ENCODE measurements around the gene SLC35B3. TPM values are rescaled to one million over a fixed set of nuclear protein-coding genes. Genes with fewer than 3 reads are reported as not detected.
"Not testable (repeated sequence)": the region's sequence is repeated elsewhere in the genome, so short reads cannot be mapped to it uniquely, and the experiment has no call there.

Gene SLC35B3
- total RNA-seq, result 5.7 TPM

DNA sequence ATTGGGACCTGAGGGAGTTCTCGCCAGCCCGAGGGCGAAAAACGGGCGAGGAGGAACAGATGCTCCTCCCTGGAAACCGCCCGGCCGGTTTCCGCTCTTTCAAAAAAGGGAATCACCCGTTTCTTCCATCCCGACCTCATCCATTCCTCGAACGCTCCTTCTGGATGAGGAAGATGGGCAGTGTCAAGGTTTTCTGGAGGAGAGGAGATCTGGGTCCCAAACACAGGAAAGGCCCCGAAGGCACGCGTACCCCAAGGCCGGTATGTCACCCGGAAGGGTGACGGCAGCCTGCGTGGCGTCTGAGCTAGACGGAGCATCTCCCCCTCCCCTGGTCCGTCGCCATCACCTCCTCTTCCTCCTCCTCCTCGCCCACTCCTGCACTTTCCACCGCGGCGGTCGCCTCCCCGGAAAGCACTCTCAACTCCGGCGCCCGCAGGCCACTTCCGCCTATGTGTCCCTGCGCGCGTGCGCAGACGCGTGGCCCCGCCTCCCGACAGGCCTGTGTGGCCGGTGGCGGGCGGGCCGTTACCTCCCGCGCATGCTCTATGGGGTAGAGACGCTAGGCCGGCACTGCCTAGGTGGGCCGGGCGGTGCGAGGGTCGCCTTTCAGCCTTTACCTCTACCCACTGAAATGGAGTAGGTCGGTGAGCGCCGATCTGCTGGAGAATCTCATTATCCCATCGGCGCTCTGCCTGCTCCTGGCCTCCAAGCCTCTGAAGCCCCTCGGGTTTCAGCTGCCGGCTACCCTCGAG lies at the start of gene SLC35B3:
Gene SLC35B3, minus strand, starts transcription at position 453 of the 752 bp plus-strand sequence.
- peak; percentile 93 to 97 (median 97) for DNase-seq (ENCODE audit: low read depth in 2 of 3, low spot score in 2 of 3)

DNA sequence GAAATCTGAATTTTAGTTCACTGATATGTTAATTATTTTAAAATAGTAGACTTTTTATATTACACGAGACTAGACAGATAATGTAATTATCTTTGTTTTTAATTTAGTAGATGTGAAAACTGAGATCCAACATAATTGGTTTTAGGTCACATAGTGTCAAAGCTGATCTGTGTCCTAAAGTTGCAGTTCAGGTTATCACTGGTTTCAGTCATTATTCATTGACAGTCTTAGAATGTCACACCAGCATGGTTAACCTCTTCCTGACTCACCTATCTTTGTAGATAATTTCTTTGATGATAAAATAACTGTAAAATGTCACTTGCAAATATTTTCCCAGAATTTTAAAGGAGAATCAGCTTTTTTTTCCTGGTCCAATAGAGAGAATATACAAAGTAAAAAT lies 48.3 kb upstream of the SLC35B3 start:
- DNase-seq (ENCODE audit: low read depth in 2 of 3, low spot score in 2 of 3), result no peak

DNA sequence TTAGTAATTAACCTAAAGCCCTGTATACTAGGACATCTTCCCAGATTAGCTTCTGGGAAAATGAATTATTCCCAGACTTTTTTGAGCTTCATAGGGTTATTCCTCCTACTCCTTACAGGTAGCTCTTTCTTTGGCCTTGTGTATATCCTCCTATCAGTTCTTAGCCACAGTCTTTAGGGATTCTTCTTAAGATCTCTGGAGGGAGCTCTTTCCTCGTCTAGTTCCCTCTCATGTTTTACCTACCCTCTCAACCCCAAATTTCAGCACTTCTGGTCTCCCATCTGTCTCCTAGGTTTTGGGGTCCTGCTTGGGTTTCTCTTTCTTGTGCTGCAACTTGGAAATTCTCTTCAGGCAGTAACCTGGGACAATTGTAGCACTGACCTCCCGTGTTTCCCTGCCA lies 46.4 kb upstream of the SLC35B3 start:
- no peak for DNase-seq (ENCODE audit: low read depth in 2 of 3, low spot score in 2 of 3)

DNA sequence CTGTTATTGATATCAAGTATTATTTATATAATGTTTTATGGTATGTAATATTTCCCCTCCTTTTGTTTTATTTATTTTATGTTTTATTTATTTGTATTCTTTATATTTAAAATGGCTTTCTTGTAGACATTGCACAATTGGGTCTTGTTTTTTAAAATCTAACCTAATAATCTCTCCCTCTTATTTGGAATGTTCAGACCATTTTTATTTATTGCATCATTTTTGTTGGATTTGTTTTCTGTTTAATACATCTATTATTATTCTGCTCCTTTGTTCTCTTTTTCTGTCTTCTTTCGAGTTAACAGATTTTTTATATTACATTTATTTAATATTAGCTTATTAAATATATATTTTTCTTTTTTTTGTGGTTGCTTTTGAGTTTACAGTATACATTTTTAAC lies 43.1 kb upstream of the SLC35B3 start:
- no peak for DNase-seq (ENCODE audit: low read depth in 2 of 3, low spot score in 2 of 3)

DNA sequence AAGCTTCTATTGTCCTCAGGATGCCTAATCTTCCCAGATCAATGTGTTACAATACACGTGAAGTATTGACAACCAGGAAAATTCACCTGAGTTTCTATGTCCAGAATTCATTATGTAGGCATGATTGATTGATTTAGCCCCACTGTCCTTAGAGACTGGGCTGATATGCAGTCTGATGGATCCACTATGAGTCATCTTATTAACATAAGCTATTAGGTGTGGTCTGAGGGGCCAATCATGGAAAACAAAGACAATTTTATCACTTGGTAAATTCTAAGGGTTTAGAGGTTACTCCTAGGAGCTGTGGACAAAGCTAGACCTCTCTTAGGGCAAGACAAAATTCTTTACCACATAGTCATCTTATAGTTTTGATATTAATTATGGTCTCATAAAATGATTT lies 41.3 kb upstream of the SLC35B3 start:
- no peak for DNase-seq (ENCODE audit: low read depth in 2 of 3, low spot score in 2 of 3)

DNA sequence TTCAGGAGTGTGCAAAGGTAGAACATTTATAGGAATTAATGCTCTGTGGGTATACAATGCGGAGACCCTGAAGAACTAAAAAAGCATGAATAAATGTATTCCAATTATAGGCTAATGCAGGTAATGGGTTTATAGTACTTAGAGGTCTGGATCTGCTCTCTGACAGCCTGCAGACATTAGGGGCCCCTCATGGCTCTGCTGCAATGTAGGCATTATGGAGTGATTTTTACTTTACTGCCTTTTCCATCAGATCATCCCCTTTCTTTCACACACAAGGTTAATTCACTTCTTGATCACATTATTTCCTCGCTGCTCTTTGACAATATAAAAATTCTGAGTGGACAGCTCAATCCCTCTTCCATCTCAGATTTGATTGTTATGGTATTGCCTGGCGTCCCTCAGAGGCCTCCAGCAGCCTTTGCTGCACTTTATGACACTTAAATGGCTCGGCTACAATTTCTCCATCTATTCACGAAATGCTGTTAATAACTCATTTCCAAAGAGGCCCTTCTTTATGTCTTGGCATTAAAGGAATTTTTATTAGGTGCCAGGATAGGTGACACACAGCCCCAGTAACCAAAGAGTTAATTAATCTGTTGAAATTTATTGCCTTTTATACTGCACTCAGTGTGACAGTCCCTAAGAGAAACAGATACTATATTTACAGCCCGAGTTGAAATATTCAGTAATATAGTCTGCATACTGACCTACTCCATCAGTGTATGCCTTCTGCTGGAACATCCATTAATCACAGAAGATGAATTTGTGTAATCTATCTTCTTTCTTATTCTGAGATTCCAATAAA lies 33.4 kb upstream of the SLC35B3 start:
- no peak for DNase-seq (ENCODE audit: low read depth in 2 of 3, low spot score in 2 of 3)

DNA sequence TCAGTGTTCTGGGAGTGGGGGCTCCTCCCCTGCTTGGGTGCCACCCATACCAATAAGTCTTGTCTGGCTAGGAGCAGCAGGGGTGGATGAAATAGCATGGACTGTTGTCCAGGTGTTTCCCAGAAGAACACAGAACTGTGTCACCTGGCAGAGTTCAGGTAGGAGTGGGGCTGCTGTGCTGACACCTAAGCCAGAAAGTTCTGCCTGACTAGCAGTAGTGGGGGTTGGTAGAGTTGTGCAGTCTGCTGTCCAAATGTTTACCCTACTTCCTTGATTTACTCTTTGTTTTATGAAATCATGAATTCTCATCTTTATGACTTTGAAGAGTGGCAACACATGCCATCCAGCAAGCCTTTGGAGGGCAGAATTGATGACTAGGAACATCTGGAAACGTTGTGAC lies 27.3 kb upstream of the SLC35B3 start:
- no peak for DNase-seq (ENCODE audit: low read depth in 2 of 3, low spot score in 2 of 3)

DNA sequence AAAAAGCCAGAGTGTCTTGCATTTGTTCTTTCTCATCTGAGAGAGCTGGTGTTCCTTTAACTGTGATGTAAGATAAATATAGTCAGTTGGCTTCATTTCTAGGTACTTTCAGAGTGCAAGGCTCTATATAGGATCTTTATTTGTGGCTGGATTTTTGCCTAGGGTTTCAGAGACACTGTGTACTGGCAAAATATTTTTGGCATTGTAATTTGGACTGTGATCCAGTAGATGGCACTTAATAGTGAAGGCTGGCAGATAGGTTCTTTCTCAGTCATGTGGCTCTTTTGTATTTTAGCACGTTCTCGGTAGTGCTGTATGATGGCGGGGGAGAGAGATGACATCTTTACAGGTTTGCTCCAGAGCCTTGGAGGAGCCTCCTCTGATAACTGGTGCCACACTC lies 26.8 kb upstream of the SLC35B3 start:
- no peak for DNase-seq (ENCODE audit: low read depth in 2 of 3, low spot score in 2 of 3)

DNA sequence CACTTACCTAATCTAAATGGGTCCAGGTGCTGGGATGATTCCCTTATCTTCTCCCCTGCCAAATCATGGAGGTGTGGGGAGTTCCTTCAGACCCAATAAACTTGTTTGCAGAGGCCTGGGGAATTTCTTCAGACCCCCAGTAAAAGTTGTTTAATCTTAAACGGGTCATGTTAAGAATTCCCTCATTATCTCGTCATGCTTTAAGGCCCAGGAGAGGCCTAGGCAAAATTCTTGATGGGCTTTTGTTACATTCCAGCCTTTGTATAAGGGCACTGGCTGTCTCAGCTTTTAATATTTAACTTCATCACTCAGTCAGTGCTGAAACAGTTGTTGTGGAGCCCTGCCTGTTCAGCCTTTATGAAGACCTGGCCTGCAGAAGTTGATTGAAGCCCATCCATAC lies 11.0 kb upstream of the SLC35B3 start:
- no peak for DNase-seq (ENCODE audit: low read depth in 2 of 3, low spot score in 2 of 3)

DNA sequence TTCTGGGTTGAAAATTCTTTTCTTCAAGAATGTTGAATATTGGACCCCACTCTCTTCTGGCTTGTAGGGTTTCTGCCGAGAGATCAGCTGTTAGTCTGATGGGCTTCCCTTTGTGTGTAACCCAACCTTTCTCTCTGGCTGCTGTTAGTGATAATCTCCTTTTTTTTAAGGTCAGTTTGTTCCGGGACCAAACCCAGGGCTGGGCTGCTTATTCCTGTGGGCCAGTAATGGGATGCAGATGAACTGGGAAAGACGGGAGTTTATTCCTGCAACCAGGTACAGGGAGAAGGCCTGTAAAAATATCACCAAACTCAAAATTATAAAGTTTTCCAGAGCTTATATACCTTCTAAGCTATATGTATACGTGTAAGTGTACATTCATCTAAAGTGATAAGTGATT lies 10.6 kb upstream of the SLC35B3 start:
- not testable (repeated sequence) for DNase-seq (ENCODE audit: low read depth in 2 of 3, low spot score in 2 of 3)

DNA sequence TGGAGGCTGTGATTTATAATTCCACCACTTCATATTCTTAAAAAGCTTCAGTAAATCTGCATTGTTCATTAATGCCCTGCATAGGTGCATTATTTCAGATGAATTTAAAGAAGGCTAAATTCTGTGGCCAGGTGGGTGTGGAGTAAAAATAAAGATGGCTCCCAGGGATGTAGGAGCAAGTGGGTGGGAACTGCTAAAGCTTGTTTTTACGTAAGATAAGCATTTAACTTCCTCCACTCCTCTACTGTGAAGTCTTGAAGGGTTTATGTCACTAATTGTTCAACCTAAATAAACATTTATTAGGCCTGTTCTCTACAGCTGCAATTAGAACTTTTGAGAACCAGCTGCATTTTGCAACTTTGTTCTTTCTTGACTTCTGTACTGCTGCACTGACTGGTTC lies 6.8 kb upstream of the SLC35B3 start:
- DNase-seq (ENCODE audit: low read depth in 2 of 3, low spot score in 2 of 3), result no peak

DNA sequence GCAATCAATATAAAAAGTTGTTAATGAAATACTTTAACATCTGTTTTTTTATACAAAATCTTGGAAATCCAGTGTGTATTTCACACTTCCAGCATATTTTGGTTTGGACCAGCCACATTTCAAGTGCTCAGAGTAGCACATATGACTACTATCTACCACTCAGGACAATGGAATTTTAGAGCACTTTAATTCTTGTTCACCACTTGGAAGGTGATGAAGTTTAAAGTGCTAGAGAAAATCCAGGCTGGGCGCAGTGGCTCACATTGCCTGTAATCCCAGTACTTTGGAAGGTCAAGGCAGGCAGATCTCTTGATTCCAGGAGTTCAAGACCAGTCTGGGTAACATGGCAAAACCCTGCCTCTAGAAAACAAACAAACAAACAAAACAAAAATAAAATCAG lies 6.1 kb upstream of the SLC35B3 start:
- no peak for DNase-seq (ENCODE audit: low read depth in 2 of 3, low spot score in 2 of 3)

DNA sequence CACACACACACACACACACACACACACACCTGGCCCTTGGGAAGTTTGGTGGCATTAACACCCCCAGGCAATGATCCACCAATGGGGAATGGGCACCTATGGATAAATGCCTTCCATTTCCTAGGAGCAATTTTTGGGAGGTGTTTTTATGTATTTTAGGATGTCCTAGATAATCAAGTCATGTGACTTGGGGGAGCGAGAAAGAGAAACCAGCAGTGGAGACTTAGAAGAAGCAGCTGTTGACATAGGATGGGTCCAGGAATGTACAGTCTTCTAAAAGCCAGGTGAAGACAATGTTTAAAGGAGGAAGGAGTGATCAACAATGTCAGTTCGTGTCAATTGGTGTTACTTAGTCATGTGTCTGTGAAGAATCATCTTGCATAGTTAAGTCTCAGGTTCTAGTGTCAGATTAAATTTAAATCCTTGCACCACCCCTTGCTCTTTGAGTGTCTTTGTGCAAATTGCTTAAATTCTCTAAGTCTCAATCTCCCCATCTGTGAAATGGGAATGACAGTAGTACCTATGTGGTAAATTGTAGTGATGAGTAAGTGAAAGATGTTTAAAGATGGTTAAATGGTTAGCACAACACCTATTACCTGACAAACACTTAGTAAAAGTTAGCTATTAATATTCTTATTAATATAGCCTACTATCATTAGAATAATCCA lies 4.4 kb upstream of the SLC35B3 start:
- no peak for DNase-seq (ENCODE audit: low read depth in 2 of 3, low spot score in 2 of 3)

DNA sequence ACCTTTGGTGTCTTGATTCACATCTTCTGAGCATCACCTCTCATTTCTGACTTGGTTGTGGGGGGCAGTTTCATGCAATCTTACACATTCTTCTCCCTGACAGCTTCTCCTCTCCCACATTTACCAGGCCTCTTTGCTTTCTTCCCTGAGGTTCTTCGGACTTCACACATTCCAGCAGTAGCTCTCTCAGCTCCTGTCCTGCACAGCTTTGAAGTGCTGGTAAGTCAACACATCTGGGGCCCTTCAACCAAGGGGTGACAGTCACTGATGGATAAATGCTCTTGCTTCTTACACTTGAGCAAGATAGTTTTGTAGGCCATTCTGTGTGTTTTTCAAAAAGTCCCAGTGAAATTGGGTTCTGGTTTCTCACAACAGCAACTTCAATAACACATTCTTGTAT lies 2.5 kb upstream of the SLC35B3 start:
- no peak for DNase-seq (ENCODE audit: low read depth in 2 of 3, low spot score in 2 of 3)

DNA sequence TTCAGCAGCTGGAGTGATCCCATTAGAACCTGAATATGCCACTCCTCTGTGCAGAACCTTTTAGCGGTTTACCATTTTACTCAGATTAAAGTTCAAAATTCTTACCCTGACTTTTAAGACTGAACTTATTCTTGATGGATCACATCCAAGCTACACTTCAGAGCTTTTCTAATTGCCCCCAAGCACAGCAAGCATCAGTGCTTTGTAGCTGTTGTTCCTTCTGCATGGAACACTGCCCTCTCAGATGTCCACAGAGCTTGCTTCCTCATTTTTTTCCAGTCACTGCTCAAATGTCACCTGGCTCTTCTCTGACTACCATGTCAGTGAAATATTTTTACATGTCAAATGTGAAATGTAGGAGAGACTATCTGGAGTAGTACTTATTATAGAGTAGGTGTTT lies 1.6 kb upstream of the SLC35B3 start:
- DNase-seq (ENCODE audit: low read depth in 2 of 3, low spot score in 2 of 3), result no peak

DNA sequence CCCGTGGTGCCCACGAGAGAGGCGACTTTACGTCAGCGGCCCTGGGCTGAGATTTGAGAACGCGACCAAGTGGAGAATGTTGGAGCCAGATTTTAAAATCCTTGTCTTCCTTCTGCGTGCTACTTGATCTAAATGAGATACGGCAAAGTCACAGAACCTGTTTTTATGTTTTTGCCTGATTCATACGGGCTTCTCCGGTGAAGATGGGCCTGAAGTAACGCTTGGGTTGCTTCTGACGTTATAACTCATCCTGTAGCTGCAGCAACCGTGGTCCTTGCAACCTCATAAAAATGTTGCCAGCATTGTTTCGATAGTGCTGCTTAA lies 462 bp upstream of the SLC35B3 start:
- DNase-seq (ENCODE audit: low read depth in 2 of 3, low spot score in 2 of 3), result no peak

DNA sequence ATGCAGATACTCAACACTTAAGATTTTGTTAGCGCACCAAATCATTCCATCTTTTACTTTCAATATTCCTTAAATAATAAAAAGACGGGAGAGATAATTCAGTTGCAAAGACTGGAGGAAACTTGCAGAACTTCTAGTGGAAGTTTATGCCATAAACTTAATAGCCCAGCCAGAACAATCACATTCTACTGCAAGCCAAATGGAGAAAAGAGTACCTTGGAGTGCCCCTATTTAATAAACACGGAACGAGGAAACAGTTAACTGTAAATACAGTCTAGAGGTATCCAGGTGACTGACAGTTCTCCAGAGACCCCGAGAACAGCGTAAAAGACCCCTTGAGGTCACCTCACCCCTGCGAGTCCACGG lies 635 bp downstream of the SLC35B3 start:
- peak in 1 of 3 donors; percentile 29 for DNase-seq (ENCODE audit: low read depth in 2 of 3, low spot score in 2 of 3)

DNA sequence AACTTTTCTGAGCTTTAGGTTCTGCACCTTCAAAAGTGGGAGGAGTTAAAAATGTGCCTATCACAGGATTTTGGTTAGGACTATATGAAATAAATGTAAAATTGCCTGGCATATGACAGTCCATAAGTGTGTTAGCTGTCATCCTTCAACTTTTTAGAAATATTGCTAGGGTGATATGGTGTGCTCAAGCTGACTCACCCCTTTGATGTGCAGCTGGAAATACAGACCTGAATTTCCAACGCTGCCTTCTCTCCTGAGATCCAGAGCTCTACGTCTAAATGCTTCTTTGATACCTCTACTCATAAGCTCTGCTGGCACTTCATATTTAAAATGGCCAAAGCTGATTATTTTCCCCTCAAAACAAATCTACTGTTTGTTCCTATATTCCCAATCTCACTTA lies 2.7 kb downstream of the SLC35B3 start:
- no peak for DNase-seq (ENCODE audit: low read depth in 2 of 3, low spot score in 2 of 3)

DNA sequence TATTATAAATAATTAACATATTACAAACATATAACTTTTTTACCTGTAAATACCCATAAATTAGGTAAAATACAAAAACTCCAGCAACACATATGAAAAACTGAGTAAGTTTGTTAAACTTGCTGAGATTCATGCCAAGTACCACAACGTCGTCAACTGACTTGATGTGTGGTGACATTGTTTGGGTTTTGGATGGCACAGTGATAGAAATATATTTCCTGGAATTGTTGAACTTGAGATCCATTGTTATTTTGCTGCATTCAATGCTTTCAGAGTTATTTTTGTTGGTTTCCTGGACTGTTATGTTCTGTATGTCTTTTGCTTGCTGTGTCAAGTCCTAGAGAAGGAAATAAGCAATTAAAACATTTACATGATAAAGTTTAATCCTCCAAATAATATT lies 5.5 kb downstream of the SLC35B3 start:
- no peak for DNase-seq (ENCODE audit: low read depth in 2 of 3, low spot score in 2 of 3)

DNA sequence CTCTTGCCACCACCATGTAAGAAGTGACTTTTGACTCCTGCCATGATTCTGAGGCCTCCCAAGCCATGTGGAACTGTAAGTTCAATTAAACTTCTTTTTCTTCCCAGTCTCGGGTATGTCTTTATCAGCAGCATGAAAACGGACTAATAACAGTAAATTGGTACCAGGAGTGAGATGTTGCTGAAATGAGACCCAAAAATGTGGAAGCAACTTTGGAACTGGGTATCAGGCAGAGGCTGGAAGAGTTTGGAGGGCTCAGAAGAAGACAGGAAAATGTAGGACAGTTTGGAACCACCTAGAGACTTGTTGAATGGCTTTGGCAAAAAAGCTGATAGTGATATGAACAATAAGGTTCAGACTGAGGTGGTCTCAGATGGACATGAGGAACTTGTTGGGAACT lies 8.8 kb downstream of the SLC35B3 start:
- not testable (repeated sequence) for DNase-seq (ENCODE audit: low read depth in 2 of 3, low spot score in 2 of 3)

DNA sequence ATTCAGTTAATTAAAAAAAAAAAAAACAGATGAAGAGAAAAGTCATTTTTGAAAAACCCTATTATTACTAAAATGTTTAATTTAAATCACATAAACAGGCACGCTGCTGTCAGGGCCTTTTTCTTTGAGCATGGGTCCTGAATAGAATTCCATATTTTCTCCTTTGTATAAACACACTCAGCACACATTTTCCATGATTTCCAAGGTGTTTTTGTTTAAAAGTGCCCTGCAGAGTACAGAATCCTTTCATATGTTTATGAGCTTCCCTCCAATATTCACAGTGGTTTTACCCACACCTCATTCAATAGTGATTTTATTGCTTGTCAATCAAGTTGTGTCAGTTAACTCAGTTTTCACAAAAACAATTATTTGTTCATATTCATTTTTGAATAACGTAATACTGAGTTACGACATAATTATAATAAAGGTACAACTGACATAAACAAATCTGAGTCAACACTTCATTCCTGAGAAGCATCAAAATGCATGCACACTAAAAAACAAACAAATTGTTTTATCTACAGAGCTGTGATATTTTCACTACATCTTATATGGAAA lies 15.2 kb downstream of the SLC35B3 start:
- no peak for DNase-seq (ENCODE audit: low read depth in 2 of 3, low spot score in 2 of 3)

DNA sequence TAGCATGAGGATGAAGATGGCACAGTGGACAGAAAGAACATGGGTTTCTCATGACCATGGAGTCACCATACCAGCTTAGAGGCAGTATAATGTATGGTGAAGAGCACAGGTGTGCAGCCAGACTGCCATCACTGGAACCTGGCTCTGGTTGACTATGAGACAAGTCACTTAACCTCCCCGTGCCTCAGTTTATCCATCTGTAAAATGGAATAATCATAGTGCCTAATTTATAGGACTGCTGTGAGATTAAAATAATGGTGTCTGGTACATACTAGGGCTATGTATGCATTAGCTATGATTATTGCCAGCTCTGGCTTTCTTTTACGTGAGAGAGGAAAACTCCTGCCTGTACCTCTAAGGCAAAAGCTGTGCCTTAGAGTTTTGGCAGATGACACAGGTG lies 19.4 kb downstream of the SLC35B3 start:
- DNase-seq (ENCODE audit: low read depth in 2 of 3, low spot score in 2 of 3), result no peak

All from hematopoietic multipotent progenitor cell (in vitro differentiated cells).